ENCODE measurements around the gene CNTFR.

CNTFR gene

DNA sequence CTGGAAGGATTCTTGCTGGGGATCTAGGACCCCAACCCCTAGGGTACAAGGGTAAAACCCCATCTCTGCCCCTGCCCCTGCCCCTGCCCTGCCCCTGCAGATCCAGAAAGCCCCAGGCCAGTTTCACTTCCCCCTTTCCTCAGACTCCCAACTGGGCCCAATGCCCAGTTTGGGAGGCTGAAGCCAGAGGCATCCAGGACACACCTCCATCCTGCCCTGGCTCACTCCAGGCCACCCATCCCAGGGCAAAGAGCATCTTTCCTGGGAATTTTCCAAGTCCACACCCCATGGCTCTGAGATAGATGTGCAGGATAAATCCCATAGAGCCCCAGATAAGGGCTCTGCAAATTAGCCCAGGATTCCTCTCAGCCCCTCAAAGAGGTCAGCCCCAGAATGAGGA is 17.4 kb downstream of the CNTFR start:
- H3K4me3 ChIP-seq (ENCODE audit: low read depth, low read length): no peak overlapping the region
- TF ChIP-seq, protein P1, sequence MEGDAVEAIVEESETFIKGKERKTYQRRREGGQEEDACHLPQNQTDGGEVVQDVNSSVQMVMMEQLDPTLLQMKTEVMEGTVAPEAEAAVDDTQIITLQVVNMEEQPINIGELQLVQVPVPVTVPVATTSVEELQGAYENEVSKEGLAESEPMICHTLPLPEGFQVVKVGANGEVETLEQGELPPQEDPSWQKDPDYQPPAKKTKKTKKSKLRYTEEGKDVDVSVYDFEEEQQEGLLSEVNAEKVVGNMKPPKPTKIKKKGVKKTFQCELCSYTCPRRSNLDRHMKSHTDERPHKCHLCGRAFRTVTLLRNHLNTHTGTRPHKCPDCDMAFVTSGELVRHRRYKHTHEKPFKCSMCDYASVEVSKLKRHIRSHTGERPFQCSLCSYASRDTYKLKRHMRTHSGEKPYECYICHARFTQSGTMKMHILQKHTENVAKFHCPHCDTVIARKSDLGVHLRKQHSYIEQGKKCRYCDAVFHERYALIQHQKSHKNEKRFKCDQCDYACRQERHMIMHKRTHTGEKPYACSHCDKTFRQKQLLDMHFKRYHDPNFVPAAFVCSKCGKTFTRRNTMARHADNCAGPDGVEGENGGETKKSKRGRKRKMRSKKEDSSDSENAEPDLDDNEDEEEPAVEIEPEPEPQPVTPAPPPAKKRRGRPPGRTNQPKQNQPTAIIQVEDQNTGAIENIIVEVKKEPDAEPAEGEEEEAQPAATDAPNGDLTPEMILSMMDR (IDR thresholded peaks at IDR 0.05; ENCODE audit: borderline replicate concordance, insufficient read depth, low read depth, low read length): no peak

DNA sequence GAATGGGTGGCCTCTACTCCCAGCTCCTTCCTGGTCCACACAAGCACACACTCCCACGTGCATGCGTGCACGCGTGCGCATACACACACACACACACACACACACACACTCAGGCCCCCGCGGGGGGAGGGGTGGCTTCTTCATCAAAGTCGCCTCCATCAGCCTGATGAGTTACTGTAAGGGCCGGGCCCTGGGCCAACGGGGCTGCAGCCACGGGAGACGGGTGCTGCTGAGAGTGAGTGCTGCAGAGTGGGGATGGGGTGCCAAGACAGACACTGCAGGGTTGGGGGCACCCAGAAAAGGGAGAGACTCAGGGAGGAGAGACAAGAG is 18.1 kb downstream of the CNTFR start:
- H3K4me3 ChIP-seq (ENCODE audit: low read depth, low read length): no peak overlapping the region
- TF ChIP-seq, protein P1 (IDR thresholded peaks at IDR 0.05; ENCODE audit: borderline replicate concordance, insufficient read depth, low read depth, low read length): no peak

DNA sequence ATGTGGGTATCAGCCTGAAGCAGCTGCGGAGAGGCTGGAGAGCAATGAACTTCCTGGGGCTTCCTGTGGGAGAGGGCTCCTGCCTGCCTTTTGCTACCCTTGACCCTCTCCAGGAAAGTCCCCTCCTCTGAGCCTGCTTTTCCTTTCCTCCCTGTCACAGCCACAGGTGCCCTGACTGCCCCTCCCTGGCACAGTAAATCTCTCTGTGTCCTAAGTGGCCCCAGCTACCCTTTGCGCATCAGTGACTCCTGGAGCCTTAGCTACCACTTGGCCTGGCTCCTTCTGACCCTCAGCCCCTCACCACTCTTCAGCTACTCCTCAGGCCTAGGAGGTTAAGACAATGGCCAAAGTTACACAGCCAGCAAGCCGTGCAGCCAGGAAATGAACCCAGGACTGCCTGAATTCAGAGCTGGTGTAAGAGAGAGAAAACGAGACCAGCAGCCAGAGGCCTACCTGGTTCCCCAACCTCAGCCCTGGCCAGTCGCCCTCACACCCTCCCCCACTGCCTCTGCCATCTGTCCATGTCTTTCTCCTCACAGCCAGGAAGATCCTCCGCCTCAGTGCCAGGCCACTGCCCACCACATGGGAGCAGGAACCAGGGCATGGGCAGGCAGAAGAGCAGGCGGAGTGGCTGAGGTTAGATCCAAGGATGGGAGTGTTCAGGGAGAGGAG is 18.6 kb downstream of the CNTFR start:
- TF ChIP-seq, protein P1 (IDR thresholded peaks at IDR 0.05; ENCODE audit: borderline replicate concordance, insufficient read depth, low read depth, low read length): no peak
- no peak overlapping the region for H3K4me3 ChIP-seq (ENCODE audit: low read depth, low read length)

DNA sequence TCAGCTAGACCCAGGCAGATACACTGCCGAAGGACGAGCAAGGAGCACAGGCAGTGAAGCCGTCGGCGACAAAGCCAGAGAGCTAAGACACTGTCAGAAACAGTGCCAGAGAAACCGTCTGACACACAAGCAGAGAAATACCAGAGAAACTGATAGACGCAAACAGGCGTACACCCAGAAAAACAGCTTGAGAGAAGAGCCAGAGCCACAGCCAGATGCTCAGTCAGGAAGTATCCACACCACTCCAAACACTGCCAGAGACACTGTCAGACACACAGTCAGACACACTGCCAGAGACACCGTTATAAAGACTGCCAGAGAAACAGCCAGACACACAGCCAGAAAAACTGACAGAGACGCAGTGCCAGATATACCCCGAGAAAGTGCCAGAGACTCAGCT is 19.1 kb downstream of the CNTFR start:
- TF ChIP-seq, protein P1 (IDR thresholded peaks at IDR 0.05; ENCODE audit: borderline replicate concordance, insufficient read depth, low read depth, low read length): no peak
- H3K4me3 ChIP-seq (ENCODE audit: low read depth, low read length): no peak overlapping the region

DNA sequence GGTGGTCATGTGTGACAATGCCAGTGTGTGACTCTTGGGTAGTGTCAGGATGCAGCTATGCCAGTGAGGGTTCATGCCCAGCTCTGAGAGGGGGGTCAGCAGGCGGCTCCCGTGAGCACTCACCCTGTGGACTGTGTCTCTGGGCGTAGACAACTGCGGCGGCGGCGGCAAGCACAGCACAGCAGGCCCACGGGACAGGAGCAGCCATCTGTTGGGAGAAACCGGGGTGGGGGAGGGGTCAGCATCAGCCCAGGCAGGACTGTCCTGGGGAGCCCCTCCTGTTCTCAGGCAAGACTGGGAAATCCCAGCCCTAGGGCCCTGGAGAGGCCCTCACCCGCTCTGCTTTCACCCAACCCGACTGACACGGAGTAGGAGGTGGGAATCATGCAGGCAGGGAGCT is 20.8 kb downstream of the CNTFR start:
- no peak overlapping the region for H3K4me3 ChIP-seq (ENCODE audit: low read depth, low read length)
- TF ChIP-seq, protein P1 (IDR thresholded peaks at IDR 0.05; ENCODE audit: borderline replicate concordance, insufficient read depth, low read depth, low read length): no peak

DNA sequence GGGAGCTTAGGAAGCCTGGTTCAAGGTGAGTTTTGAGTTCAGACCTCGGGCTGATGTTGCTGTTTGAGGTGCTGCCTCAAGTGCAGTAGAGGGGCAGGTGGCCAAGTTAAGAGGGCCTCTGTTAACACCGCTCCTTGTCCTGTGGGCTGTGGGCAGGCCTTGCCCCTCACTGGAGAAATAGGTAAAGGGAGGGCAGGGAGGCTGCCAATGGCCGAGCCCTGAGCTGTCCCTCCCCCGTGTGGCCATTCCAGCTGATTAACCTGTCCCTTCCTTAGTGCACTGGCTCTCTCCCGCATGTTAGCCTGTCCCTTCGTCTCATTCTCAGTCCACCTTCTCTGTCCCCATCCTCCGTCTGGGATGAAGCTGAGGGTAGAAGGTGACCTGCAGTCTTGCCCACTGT is 21.4 kb downstream of the CNTFR start:
- TF ChIP-seq, protein P1 (IDR thresholded peaks at IDR 0.05; ENCODE audit: borderline replicate concordance, insufficient read depth, low read depth, low read length): no peak
- H3K4me3 ChIP-seq (ENCODE audit: low read depth, low read length): no peak overlapping the region

DNA sequence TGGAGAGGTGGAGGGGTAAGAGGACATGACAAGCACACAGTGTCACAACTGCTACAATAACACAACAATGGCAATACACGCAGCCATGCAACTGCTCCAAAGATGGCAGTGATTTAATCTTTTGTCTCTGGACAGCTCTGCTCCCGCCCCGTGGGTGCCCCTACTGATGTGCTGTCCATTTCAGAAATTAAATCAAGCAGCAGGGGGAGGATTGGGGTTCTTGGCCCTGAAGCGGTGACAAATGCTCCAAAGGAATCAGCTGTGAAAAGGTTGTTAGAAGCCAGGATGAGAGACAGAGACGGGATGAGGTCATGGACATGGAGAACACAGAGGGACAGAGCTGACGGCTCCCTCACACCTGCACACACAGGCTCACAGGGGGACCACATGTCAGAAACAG is 22.6 kb downstream of the CNTFR start:
- no peak overlapping the region for H3K4me3 ChIP-seq (ENCODE audit: low read depth, low read length)
- TF ChIP-seq, protein P1 (IDR thresholded peaks at IDR 0.05; ENCODE audit: borderline replicate concordance, insufficient read depth, low read depth, low read length): no peak
